Fibroblast of skin of abdomen (primary cell): ENCODE results near the gene ZNF579.
A peak's percentile ranks its signal among the peaks of the same experiment; 100 is the strongest.

Experiments
- DNase-seq: peaks from one replicate; pipeline ENCODE4 v3.0.0-alpha.2; 2013

Gene ZNF579

DNA sequence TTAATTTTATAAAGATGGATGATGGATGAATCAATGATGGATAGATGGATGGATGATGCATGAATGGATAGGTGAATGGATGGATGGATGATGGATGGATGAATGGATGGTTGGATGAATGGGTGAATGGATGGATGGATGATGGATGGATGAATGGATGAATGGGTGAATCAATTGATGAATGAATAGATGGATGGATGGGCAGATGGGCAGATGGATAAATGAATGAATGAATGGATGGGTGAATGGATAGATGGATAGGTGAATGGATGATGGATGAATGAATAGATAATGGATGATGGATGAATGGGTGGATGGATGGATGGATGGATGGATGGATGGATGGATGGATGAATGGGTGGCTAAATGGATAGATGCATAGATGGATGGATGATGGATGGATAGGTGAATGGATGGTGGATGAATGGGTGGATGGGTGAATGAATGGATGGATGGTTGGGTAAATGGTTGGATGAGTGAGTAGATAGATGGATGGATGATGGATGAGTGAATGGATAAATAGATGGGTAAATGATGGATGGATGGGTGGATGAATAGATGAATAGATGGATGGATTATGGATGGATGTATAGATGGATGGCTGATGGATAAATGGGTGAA is 12.8 kb downstream of the ZNF579 start:
- no peak for DNase-seq

DNA sequence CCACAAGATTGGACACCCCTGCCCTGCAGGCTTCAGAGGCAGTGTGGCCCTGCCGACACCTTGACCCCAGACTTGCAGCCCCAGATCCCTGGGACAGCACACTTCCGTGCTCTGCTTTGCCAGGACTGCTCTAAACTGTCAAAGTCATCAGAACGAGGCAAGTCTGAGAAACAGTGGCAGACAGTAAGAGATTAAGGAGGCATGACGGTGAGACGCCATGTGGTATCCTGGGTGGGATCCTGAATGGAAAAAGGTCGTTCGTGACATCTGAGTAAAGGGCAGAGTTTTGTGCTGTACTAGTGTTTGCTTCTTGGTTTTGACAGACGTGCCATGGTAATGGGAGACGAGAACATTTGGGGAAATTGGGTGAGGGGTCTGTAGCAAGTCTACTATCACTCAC is 13.8 kb downstream of the ZNF579 start:
- DNase-seq = no peak

- DNase-seq = no peak
These were observed 17.4 kb downstream of the ZNF579 start for GRCh38 chr19:55563261-55563690.

GRCh38 chr19:55559684-55560083 is 21.0 kb downstream of the ZNF579 start:
- no peak for DNase-seq

DNA sequence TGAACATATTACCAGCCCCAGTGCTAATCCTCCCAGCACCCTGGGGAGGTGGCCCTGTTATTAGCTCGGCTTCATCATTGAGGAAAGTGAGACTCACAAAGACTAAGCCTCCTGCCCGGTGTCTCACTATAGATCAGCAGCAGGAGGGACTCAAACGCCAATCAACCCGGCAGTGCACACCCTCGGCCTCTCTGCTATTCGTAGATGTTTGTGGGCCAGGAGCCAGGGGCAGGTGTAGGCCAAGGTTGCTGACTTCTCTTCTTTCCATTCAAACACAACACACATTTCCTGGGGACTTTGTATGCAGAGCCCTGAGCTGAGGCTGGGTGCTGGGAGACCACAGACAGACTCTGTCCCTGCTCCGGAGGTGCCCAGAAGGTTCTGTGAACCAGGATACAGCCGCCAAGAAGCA is 25.9 kb downstream of the ZNF579 start:
- DNase-seq = no peak

GRCh38 chr19:55554302-55554701 is 26.3 kb downstream of the ZNF579 start:
- DNase-seq = no peak

DNA sequence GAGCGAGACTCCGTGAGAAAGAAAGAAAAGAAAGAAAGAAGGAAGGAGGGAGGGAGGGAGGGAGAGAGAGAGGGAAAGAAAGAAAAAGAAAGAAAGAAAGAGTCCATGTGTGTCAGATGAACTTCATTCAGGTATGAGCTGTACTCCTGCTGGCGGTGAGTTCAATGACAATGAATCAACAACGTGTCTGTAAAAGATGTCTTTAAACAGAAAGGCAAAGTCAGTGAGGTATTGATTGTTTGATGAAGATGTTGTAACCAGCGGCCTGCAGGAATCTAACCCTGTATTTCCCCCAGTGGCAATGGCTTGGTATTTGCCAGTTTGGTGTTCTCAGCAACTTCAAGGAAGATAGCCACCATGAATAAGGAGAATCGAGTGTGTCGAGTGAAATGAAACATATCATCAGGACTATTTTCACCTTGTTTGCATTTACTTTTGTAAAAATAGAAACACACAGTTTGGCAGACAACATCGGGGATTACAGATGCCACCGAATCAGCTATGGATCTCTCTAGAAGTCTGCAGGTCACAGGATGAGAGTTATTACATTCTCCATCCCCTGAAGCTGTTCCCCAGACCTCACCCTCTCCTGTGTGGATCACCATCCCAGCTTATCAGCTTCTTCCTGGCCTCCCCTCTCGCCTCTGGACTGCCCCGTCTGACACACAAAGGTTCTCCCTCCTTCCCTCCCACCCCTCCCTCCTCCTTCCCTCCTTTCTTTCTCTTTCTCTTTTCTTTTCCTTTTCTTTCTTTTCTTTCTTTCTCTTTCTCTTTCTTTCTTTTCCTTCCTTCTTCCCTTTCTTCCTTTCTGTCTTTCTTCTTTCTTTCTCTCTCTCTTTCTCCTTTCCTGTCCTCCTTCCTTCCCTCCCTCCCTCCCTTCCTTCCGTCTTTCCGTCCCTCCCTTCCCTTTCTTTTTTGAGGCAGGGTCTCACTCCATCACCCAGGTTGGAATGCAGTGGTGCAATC is 27.1 kb downstream of the ZNF579 start:
- no peak for DNase-seq

GRCh38 chr19:55552620-55553019 is 28.0 kb downstream of the ZNF579 start:
- peak; percentile 88 for DNase-seq

DNA sequence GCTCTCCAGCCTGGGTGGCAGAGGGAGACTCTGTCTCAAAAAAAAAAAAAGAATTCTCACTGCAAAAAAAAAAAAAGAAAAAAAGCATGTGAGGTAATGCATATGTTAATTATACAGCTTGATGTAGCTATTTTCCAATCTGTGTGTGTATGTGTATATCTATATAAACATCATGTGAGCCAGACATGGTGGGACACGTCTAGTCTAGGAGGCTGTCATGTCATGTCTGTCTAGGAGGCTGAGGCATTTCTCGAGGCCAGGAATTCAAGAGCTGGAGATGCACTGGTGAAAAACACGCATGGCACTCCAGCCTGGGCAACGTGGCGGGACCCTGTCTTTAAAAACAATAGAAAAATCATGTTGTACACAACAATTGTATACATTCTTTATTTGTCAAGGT is 28.4 kb downstream of the ZNF579 start:
- no peak for DNase-seq

- peak; percentile 30 for DNase-seq
These were observed 30.4 kb downstream of the ZNF579 start for GRCh38 chr19:55550321-55550650.

- DNase-seq = peak; percentile 88
These were observed 30.9 kb downstream of the ZNF579 start for GRCh38 chr19:55549500-55550320.

- DNase-seq = peak; percentile 52
These were observed 33.6 kb downstream of the ZNF579 start for GRCh38 chr19:55546822-55547614.

DNA sequence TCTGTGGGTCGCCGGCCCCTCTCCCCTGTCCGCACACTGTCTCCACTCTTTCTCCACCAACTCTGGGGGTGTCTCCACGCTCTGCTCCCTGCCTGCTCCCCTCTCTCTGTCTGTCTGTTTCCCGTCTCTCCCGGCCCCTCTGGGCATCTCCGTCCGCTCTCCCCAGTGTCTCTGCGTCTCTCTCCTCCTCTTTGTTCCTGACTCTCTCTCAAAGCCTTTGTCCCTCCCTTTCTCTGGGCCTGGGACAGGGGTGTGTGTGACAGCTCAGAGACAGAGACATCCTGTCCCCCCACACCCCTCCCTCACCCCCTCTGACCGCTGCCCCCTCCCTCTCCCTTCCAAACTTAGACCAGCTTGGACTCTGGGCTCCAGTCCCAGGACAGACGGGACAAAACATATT is 34.6 kb downstream of the ZNF579 start:
- DNase-seq = no peak

- no peak for DNase-seq
These were observed 35.2 kb downstream of the ZNF579 start, which contains the start of gene SBK3 for GRCh38 chr19:55545443-55545842. SBK3 (minus strand) TSS chr19:55545543; CDS start chr19:55545543, 0 bp downstream.

DNA sequence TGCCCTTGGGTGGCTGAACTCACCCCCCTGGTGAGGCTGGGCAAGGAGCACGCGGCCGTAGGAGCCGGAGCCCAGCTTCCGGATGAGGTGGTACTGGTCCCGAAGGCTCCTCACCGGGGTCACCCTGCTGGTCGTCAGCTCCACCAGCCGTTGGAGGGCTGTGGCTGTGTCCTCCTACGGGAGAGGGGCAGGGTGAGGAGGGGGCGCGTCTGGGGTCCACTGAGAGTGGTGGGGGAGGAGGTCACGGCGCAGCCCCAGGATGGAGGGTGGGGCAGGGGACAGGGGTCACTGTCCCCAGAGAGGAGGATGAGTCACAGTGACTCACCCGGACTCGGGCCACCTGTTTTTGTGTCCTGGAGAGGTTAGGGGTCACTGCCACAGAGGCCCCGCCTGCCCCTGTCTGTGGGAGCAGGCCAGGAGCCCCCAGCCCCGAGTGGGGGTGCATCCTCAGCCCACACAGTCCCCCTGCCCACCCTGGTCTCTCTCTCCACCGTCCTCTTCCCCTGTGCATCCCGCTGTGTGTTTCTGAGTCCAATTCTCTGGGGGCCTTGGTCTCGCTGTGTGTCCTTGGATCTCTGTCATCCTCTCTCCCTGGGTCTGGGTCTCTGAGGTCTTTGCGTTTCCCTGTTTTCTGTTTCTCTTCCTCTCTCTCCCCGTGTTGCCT is 35.7 kb downstream of the ZNF579 start:
- no peak for DNase-seq

DNA sequence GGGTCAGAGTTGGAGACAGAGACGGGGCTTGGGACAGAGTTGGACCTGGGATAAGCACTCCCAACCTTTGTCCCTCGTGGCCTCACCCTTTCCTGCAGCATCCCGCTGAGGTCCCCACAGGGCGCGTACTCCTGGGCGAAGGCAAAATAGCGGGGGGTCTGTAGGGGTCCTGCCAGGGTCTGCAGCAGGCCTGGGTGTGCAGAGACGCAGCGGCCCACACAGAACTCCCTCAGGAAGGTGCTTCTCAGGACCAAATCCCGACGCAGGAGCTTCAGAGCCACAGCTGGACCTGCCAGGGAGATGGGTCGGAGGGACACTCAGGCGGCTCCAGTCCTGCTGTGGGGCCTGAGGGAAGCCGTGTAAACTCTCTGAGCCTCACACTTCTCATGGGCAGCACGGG is 36.6 kb downstream of the ZNF579 start:
- no peak for DNase-seq

GRCh38 chr19:55543567-55543966 is 37.1 kb downstream of the ZNF579 start:
- DNase-seq = no peak

DNA sequence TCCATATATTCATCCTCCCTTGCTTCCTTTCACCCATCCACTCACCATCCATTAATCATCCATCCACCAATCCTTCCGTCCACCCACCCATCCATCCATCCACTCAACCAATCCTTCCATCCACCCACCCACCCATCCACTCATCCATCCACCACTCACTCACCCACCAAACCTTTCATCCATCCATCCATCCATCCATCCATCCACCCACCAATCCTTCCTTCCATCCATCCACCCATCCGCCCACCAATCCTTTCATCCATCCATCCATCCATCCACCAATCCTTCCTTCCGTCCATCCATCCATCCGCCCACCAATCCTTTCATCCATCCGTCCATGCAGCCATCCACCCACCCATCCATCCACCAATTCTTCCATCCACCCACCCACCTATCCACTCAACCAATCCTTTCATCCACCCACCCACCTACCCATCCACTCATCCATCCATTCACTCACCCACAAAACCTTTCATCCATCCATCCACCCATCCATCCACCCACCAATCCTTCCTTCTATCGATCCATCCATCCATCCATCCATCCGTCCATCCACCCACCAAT is 38.3 kb downstream of the ZNF579 start:
- DNase-seq = no peak

- DNase-seq = no peak
These were observed 39.6 kb downstream of the ZNF579 start for GRCh38 chr19:55541091-55541490.

DNA sequence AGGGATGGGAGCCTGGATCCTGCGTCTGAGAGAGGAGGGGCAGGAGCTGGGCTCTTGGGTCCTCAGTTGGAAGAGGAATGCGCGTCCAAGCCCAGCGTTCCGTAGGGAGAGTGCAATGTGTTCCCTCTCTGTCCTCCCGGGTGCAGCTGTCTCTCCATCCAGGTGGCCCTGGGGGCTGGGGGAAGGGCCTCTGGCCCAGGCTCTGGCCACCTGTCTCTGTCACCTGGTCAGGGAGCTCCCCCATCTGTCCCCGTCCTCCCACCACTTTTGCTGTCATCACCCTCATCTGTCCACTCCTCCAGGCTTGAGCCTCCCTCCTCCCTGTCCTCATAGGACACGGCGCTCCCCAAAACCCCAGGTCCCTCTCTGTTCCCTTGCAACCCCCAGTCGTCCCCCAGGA is 40.0 kb downstream of the ZNF579 start:
- no peak for DNase-seq
